ENCODE results near the gene RELB. TPM values are rescaled to one million over a fixed set of nuclear protein-coding genes. Genes with fewer than 3 reads are reported as not detected.

Gene RELB
- total RNA-seq, 2 experiments from 2014 or later, result 91.6 to 92.5 TPM

DNA sequence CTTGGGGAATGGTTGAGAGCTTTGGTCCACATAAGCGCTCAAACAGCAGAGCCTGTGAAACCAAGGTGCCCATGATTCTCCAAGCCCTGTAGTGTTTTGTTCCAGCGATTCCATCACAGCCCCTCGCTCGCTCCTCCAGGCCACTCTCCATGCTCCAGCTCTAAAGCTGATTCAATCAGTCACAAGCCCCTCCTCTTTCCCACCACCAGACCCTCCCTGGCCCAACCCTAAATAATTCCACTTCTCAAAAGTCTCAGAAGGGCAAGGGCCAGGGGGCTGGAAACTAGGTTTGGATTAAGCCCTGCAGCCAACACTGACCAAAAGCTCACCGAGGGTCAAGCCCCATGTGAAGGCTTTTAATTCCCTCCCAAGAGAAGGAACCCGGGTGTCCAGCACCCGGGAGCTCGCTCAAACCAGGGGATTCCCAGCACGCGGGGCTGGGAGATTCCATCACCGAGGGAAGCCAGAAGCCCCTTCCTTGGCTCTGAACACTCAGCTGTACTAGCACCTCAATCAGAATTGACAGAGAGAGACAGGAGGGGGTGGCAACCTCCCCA, 73.6 kb downstream of the RELB start:
- TF ChIP-seq, protein P1, sequence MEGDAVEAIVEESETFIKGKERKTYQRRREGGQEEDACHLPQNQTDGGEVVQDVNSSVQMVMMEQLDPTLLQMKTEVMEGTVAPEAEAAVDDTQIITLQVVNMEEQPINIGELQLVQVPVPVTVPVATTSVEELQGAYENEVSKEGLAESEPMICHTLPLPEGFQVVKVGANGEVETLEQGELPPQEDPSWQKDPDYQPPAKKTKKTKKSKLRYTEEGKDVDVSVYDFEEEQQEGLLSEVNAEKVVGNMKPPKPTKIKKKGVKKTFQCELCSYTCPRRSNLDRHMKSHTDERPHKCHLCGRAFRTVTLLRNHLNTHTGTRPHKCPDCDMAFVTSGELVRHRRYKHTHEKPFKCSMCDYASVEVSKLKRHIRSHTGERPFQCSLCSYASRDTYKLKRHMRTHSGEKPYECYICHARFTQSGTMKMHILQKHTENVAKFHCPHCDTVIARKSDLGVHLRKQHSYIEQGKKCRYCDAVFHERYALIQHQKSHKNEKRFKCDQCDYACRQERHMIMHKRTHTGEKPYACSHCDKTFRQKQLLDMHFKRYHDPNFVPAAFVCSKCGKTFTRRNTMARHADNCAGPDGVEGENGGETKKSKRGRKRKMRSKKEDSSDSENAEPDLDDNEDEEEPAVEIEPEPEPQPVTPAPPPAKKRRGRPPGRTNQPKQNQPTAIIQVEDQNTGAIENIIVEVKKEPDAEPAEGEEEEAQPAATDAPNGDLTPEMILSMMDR (IDR thresholded peaks at IDR 0.05), result no peak
- Histone ChIP-seq H3K27me3 (ENCODE audit: control insufficient read depth in 1 of 2, insufficient read depth in 2 of 2, low read length in 2 of 2) (no peaks in the 10 kb centered on the region), H3K36me3 (ENCODE audit: insufficient read depth, low read length) (peaks cover 19% of the 10 kb centered on the region), H3K4me1 (ENCODE audit: insufficient read depth, low read length) (peaks cover 44% of the 10 kb centered on the region), H3K27ac (ENCODE audit: low read depth in 1 of 2, low read length in 2 of 2) (no peak overlapping the region), H3K9me3 (ENCODE audit: control insufficient read depth in 1 of 2, insufficient read depth in 1 of 2, low read length in 2 of 2) (no peaks in the 10 kb centered on the region), H3K4me3 (ENCODE audit: low read length) (no peak overlapping the region)
- H3K27ac Mint-ChIP-seq, result no peak overlapping the region
- ATAC-seq (ENCODE audit: poor library complexity) (no peak), DNase-seq (peak in 1 of 14 experiments; percentile 57)
- POLR2A ChIA-PET, result interaction anchor here (1.0 to 2.8 kb wide), 4 partner anchors 17 to 103 kb away, joined by 4 to 9 read pairs (median 7); partner anchors contain the start of genes PPP1R37 and TRAPPC6A
- no peaks in the 10 kb centered on the region for H3K9me3 Mint-ChIP-seq
- CTCF ChIA-PET, result interaction anchor here (0.9 to 1.5 kb wide), 2 partner anchors 15 to 18 kb away, joined by 3 read pairs; partner anchors contain the start of gene PPP1R37
- intact Hi-C loops (cut with DNase I, micrococcal nuclease), result no loop called here
- H3K27me3 Mint-ChIP-seq, result no peaks in the 10 kb centered on the region
- peak overlapping the region; percentile 78 for H3K4me3 Mint-ChIP-seq
- peaks cover 22% of the 10 kb centered on the region for H3K36me3 Mint-ChIP-seq (ENCODE audit: low read depth)
- H3K4me1 Mint-ChIP-seq (ENCODE audit: low read depth), result peaks cover 28% of the 10 kb centered on the region

DNA sequence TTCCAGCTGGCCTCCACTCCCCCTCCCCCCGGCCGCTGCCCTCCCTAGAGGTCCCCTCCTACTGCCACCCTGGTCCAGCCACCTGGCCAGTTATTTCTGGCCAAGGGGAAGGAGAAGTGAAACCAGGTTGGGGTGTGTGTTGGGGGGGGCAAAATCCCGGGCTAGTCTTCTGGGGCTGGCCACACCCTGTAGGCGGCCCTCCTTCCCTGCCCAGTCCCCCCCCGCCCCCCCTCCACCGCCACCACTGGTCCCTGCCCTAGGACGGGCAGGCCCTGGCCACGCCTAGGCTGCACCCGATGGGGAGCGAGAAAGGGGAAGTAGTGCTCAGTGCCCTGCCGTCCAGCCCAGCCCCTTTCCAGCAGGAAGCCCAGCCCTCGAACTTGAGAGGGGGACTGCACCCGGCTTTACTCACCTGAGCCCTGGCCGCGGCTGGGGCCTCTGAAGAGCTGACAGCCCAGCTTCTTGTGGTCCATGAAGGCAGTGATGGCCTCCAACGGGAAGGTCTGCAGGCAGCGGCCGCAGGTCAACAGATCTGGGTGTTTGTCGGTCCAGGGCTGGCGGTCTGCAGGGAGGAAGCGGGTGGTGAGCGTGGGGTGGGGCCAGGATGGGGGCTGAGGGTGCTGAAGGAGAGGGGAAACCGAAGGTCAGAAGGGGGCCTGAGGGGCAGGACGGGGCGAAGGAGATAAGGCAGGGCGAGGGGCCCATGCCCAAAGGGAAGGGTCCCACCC, 74.2 kb downstream of the RELB start:
- Mint-ChIP-seq H3K27ac (peak overlapping the region; percentile 30), H3K4me3 (peak overlapping the region; percentile 81), H3K27me3 (no peaks in the 10 kb centered on the region), H3K36me3 (ENCODE audit: low read depth) (peaks cover 16% of the 10 kb centered on the region), H3K4me1 (ENCODE audit: low read depth) (peaks cover 33% of the 10 kb centered on the region), H3K9me3 (no peaks in the 10 kb centered on the region)
- peaks cover 50% of the 10 kb centered on the region for H3K4me1 ChIP-seq (ENCODE audit: insufficient read depth, low read length)
- ChIA-PET POLR2A (interaction anchor here (1.0 to 2.8 kb wide), 4 partner anchors 16 to 102 kb away, joined by 4 to 9 read pairs (median 7); partner anchors contain the start of genes PPP1R37 and TRAPPC6A), CTCF (interaction anchor here (1.5 kb wide), 1 partner anchor 17 kb away, joined by 3 read pairs; the partner anchor contains the start of gene PPP1R37)
- TF ChIP-seq, protein P1 (IDR thresholded peaks at IDR 0.05), result no peak
- ATAC-seq (ENCODE audit: poor library complexity) (peak; percentile 8), DNase-seq (peak in 9 of 14 experiments; percentile 16 to 76 (median 34))
- intact Hi-C loops (cut with DNase I, micrococcal nuclease), result no loop called here
- peaks cover 12% of the 10 kb centered on the region for H3K36me3 ChIP-seq (ENCODE audit: insufficient read depth, low read length)
- peak overlapping the region; percentile 41 to 65 for H3K27ac ChIP-seq (ENCODE audit: low read depth in 1 of 2, low read length in 2 of 2)
- H3K4me3 ChIP-seq (ENCODE audit: low read length), result peak overlapping the region; percentile 58
- no peaks in the 10 kb centered on the region for H3K9me3 ChIP-seq (ENCODE audit: control insufficient read depth in 1 of 2, insufficient read depth in 1 of 2, low read length in 2 of 2)
- no peaks in the 10 kb centered on the region for H3K27me3 ChIP-seq (ENCODE audit: control insufficient read depth in 1 of 2, insufficient read depth in 2 of 2, low read length in 2 of 2)

DNA sequence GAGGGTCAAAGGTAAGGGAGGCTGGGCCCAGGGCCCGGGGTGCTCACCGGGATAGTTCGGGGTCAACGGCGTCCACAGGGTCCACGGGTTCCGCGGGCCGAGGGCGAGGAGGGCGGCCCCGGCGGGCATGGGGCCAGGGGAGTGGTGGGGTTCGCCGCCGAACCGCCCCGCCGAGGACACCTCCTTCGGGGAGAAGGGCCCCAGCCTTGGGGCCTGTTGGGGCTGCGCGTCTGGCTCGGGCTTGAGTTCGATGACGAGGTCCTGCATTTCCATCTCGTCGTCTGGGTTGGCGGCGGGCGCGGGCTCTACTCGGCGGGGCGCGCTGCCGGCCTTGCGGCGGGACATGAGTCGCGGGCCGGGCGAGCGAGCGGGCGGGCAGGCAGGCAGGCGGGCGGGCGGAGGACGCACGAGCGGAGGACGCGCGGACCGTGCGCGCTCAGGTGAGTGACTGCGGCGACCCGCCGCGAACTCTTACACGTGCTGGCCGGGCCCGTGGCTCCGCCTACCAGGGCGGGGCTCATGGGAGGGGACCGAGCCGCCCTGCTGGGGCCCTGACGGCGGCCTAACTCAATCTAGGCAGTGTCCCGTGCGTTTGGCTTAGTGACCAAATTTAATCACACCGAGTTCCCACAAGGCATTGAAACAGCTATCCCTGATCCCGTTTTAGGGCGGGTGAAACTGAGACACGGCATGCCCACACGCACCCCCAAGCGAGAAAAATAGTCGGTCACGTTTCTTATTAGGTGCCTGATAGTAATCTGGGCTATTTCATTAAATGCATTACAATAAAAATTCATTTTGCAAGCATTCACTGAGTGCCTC, 75.0 kb downstream of the RELB start, which contains the start of gene ZNF296:
TSS of gene ZNF296 (minus strand) at position 450 of the 822 bp plus-strand sequence. CDS start at position 345, 105 bp downstream.
- peak within 1 kb of the TSS; percentile 33 for H3K27ac Mint-ChIP-seq
- H3K9me3 Mint-ChIP-seq, result no peaks in the 10 kb centered on the region
- Histone ChIP-seq H3K4me3 (ENCODE audit: low read length) (peak within 1 kb of the TSS; percentile 58), H3K27ac (ENCODE audit: low read depth in 1 of 2, low read length in 2 of 2) (peak within 1 kb of the TSS; percentile 41 to 65), H3K9me3 (ENCODE audit: control insufficient read depth in 1 of 2, insufficient read depth in 1 of 2, low read length in 2 of 2) (no peaks in the 10 kb centered on the region), H3K4me1 (ENCODE audit: insufficient read depth, low read length) (peaks cover 58% of the 10 kb centered on the region), H3K36me3 (ENCODE audit: insufficient read depth, low read length) (peaks cover 6% of the 10 kb centered on the region), H3K27me3 (ENCODE audit: control insufficient read depth in 1 of 2, insufficient read depth in 2 of 2, low read length in 2 of 2) (no peaks in the 10 kb centered on the region)
- intact Hi-C loops (cut with DNase I, micrococcal nuclease), result no loop called here
- ATAC-seq (ENCODE audit: poor library complexity), result peak; percentile 70
- POLR2A ChIA-PET, result interaction anchor here (2.4 to 2.8 kb wide), 2 partner anchors 15 to 16 kb away, joined by 9 read pairs; partner anchors contain the start of gene PPP1R37
- H3K36me3 Mint-ChIP-seq (ENCODE audit: low read depth), result peaks cover 8% of the 10 kb centered on the region
- H3K27me3 Mint-ChIP-seq, result no peaks in the 10 kb centered on the region
- H3K4me3 Mint-ChIP-seq, result peak within 1 kb of the TSS; percentile 85
- TF ChIP-seq, protein P1 (IDR thresholded peaks at IDR 0.05), result no peak
- DNase-seq, result peak; percentile 54 to 90 (median 72)
- peaks cover 33% of the 10 kb centered on the region for H3K4me1 Mint-ChIP-seq (ENCODE audit: low read depth)
- CTCF ChIA-PET, result interaction anchor here (1.1 kb wide), 1 partner anchor 17 kb away, joined by 3 read pairs; no protein-coding TSS in a partner anchor
